GM19438 (cell line): ENCODE results near the gene LRRC63.

ENCODE experiments used
- ATAC-seq: cut with Tn5 transposase; IDR thresholded peaks from one replicate; pipeline ENCODE4 v1.9.1; 2021; ENCODE audit warnings: low read depth; ENCODE audit not compliant: unreplicated experiment

LRRC63 gene

GRCh38 chr13:46303742-46304385 is 92.1 kb downstream of the LRRC63 start:
- no peak for ATAC-seq

- no peak for ATAC-seq
Observed at GRCh38 chr13:46304546-46304945, 92.8 kb downstream of the LRRC63 start.

- ATAC-seq, result no peak
Observed at GRCh38 chr13:46307554-46307953, 95.8 kb downstream of the LRRC63 start.

- ATAC-seq, result no peak
Observed at GRCh38 chr13:46310066-46310465, 98.3 kb downstream of the LRRC63 start.

- no peak for ATAC-seq
Observed at GRCh38 chr13:46311217-46311616, 99.5 kb downstream of the LRRC63 start.

GRCh38 chr13:46313024-46313423 is 101.3 kb downstream of the LRRC63 start:
- no peak for ATAC-seq

GRCh38 chr13:46313432-46314257 is 101.9 kb downstream of the LRRC63 start:
- ATAC-seq, result no peak

GRCh38 chr13:46314587-46314986 is 102.9 kb downstream of the LRRC63 start:
- ATAC-seq, result no peak

- ATAC-seq, result no peak
Observed at GRCh38 chr13:46315036-46315435, 103.3 kb downstream of the LRRC63 start.

- ATAC-seq, result no peak
Observed at GRCh38 chr13:46315491-46316075, 103.9 kb downstream of the LRRC63 start.

GRCh38 chr13:46317120-46317519 is 105.4 kb downstream of the LRRC63 start:
- ATAC-seq, result no peak

- no peak for ATAC-seq
Observed at GRCh38 chr13:46318986-46319385, 107.3 kb downstream of the LRRC63 start.

- ATAC-seq, result no peak
Observed at GRCh38 chr13:46320406-46320805, 108.7 kb downstream of the LRRC63 start.

GRCh38 chr13:46320821-46321220 is 109.1 kb downstream of the LRRC63 start:
- ATAC-seq, result no peak

GRCh38 chr13:46321494-46322225 is 109.9 kb downstream of the LRRC63 start:
- no peak for ATAC-seq

- ATAC-seq, result no peak
Observed at GRCh38 chr13:46324976-46325375, 113.2 kb downstream of the LRRC63 start.
